Neutrophil (primary cell): ENCODE data around the gene CSF2.

Experiments used
- H3K27ac ChIP-seq: fragments of 200-600 bp; sonication (generic); 2 replicates; pipeline ENCODE4 v1.5.1; 2016; ENCODE audit warnings: mild to moderate bottlenecking, moderate library complexity
- H3K27me3 ChIP-seq: fragments of 200-600 bp; sonication (generic); 2 replicates; pipeline ENCODE4 v1.6.0; 2016; ENCODE audit warnings: mild to moderate bottlenecking
- H3K36me3 ChIP-seq: fragments of 200-600 bp; sonication (generic); 2 replicates; pipeline ENCODE4 v1.5.1; 2017
- H3K4me1 ChIP-seq, 2 experiments: fragments of 200-600 bp in 1 of 2; sonication (generic) in 1 of 2; 1 replicate in 1 of 2; 2 replicates in 1 of 2; pipeline versions ENCODE4 v1.5.1 to v1.6.1; 2013 to 2016; ENCODE audit warnings: low read depth in 1 of 2, low read length in 1 of 2, mild to moderate bottlenecking in 1 of 2, moderate library complexity in 1 of 2; ENCODE audit not compliant: control insufficient read depth in 1 of 2, insufficient read depth in 1 of 2
- H3K4me3 ChIP-seq, 2 experiments: fragments of 200-600 bp in 1 of 2; sonication (generic) in 1 of 2; 1 replicate in 1 of 2; 2 replicates in 1 of 2; pipeline ENCODE4 v1.5.1; 2013 to 2016; ENCODE audit warnings: low read depth in 1 of 2, low read length in 1 of 2, mild to moderate bottlenecking in 1 of 2, moderate library complexity in 1 of 2
- H3K9me3 ChIP-seq: fragments of 200-600 bp; sonication (generic); 2 replicates; pipeline ENCODE4 v1.5.1; 2016
- TF ChIP-seq, protein P1 (sequence below): fragments of 200-600 bp; sonication (generic); IDR thresholded peaks from 2 replicates; pipeline ENCODE4 v1.5.1; 2016; ENCODE audit warnings: antibody characterized with exemption

The CSF2 gene

DNA sequence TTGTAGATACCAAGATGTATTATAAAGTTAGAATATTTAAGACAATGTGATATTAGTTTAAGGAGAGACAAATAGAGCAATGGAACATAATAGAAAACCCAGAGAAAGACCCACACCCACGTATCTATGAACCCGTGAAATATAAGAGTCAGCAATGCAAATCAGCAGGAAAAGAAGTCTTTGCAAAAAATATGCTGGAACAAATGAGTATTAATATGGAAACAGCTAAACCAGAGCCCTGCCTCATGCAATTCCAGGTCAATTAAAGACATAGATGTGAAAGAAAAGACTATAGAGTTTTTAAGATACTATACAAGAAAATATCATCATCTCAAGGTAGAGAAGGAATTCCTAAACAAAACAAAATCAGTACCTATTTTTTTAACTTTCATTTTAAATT lies 36.2 kb upstream of the CSF2 start:
- TF ChIP-seq, protein P1, sequence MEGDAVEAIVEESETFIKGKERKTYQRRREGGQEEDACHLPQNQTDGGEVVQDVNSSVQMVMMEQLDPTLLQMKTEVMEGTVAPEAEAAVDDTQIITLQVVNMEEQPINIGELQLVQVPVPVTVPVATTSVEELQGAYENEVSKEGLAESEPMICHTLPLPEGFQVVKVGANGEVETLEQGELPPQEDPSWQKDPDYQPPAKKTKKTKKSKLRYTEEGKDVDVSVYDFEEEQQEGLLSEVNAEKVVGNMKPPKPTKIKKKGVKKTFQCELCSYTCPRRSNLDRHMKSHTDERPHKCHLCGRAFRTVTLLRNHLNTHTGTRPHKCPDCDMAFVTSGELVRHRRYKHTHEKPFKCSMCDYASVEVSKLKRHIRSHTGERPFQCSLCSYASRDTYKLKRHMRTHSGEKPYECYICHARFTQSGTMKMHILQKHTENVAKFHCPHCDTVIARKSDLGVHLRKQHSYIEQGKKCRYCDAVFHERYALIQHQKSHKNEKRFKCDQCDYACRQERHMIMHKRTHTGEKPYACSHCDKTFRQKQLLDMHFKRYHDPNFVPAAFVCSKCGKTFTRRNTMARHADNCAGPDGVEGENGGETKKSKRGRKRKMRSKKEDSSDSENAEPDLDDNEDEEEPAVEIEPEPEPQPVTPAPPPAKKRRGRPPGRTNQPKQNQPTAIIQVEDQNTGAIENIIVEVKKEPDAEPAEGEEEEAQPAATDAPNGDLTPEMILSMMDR: no peak
- no peak overlapping the region for H3K27ac ChIP-seq
- no peak overlapping the region for H3K4me3 ChIP-seq
- no peaks in the 10 kb centered on the region for H3K9me3 ChIP-seq
- H3K27me3 ChIP-seq: peaks cover 46% of the 10 kb centered on the region
- no peaks in the 10 kb centered on the region for H3K36me3 ChIP-seq
- no peaks in the 10 kb centered on the region for H3K4me1 ChIP-seq

DNA sequence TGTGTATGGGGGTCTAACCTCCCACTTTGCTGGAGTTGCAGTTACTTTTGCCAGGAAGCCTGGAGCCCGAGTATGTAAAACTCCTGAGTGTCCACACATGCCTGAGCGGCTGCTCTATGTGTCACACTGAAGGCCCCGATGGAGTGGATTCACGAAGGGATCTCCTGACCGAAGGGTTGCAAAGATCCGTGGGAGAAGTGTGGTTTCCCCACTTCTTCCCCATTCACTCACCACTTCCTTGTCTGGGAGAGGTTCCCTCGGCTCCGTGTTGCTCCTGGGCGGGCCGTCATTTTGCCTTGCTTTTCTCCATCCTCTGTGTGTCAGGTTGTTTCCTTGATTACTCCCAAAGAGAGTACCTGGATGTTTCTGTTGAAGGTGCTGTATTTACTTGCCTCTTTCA lies 29.4 kb upstream of the CSF2 start:
- Histone ChIP-seq H3K9me3 (no peaks in the 10 kb centered on the region), H3K27ac (no peak overlapping the region), H3K4me1 (peaks cover 6% of the 10 kb centered on the region in 2 experiments), H3K27me3 (peaks cover 48% of the 10 kb centered on the region), H3K36me3 (no peaks in the 10 kb centered on the region), H3K4me3 (no peak overlapping the region)
- TF ChIP-seq, protein P1: no peak

DNA sequence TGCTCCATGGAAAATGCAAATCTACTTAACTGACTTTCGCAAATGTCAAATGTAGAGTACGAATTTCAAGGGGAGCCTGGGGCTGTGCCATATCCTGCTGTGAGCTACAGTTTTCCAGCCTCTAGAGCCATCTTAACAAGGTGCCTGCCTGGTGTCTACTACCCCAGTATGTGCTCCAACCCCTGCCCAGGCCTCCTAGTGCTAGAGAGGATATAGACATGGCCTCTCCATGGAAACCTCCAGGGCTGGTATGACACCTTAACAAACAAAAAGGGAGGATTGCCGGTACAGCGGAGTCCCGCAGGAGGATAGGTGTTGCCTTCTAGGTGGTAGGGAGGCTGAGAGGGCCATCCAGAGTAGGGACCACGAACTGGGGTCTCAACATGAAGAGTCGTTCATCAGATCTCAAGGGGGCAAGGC lies 26.7 kb upstream of the CSF2 start:
- Histone ChIP-seq H3K4me1 (peaks cover 6% of the 10 kb centered on the region in 2 experiments), H3K9me3 (no peaks in the 10 kb centered on the region), H3K36me3 (no peaks in the 10 kb centered on the region), H3K27me3 (peaks cover 22% of the 10 kb centered on the region), H3K27ac (no peak overlapping the region), H3K4me3 (no peak overlapping the region)
- TF ChIP-seq, protein P1: no peak

DNA sequence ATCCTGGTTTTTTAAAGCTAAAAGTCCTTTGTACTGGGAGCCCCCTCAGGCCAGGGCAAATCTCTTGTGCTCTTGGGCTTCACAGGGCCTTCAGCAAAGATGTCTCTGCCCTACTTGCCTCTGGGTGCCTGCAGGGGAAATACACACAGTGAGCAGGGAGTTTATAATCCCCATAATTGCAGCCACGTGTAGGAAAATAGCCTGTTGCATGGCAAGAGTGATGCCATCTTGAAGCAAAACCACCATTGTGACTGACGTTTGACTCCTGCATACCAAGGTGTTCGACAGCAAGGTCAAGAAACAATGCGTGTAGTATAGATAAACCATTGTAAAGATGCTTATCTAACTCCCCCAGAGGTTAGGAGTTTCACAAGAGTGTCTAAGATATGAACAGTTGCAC lies 24.5 kb upstream of the CSF2 start:
- H3K36me3 ChIP-seq: no peaks in the 10 kb centered on the region
- H3K4me3 ChIP-seq: no peak overlapping the region
- peaks cover 3% of the 10 kb centered on the region in 2 experiments for H3K4me1 ChIP-seq
- TF ChIP-seq, protein P1: no peak
- no peak overlapping the region for H3K27ac ChIP-seq
- peaks cover 8% of the 10 kb centered on the region for H3K27me3 ChIP-seq
- no peaks in the 10 kb centered on the region for H3K9me3 ChIP-seq

DNA sequence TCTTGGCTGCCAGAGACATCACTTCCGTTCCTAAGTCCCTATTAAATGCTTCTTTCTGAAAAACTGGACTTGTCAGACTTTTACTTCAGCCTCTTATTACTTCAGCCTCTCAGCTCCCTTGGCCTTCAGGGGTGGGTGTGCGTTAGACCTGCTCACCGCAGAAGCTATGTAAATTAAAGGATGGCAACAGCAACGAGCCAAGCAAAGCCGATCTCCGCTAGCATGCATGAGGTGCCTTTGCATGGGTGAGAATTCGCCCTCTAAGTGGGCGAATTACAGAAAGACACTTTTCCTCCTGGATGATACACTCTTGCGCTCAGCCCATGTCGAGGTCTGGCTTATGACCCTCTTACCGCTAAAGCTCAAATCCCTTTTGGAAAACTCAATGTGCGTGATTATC lies 24.0 kb upstream of the CSF2 start:
- Histone ChIP-seq H3K27ac (no peak overlapping the region), H3K27me3 (peaks cover 6% of the 10 kb centered on the region), H3K36me3 (no peaks in the 10 kb centered on the region), H3K4me3 (no peak overlapping the region), H3K9me3 (no peaks in the 10 kb centered on the region), H3K4me1 (no peaks in the 10 kb centered on the region)
- TF ChIP-seq, protein P1: no peak

DNA sequence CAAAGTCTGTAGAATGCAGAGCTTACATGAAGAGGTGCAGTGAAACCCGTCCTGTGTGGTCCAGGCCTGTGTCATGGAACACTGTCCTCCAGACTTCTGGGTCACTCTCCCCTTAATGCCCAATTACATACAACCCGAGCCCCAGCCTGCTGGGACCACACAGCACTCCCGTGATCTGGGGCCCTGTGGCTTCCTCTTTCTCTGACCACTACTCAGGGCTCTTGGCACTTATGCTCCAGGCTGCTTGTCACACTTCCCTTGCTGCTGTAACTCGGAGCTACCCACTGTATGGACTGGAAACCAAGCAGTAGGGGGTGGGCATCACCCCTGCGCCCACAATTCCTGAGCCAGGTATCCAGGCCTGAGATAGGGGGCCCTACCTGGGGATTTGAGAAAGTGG lies 23.5 kb upstream of the CSF2 start:
- Histone ChIP-seq H3K4me3 (no peak overlapping the region), H3K27me3 (peaks cover 6% of the 10 kb centered on the region), H3K27ac (no peak overlapping the region), H3K9me3 (no peaks in the 10 kb centered on the region), H3K36me3 (no peaks in the 10 kb centered on the region), H3K4me1 (no peaks in the 10 kb centered on the region)
- TF ChIP-seq, protein P1: no peak
